GM19328 (cell line): ENCODE measurements around the gene MAST4.
"Not testable (repeated sequence)": the region's sequence is repeated elsewhere in the genome, so short reads cannot be mapped to it uniquely, and the experiment has no call there.

ENCODE experiments used
- ATAC-seq: cut with Tn5 transposase; IDR thresholded peaks from one replicate; pipeline ENCODE4 v1.9.1; 2021; ENCODE audit warnings: mild to moderate bottlenecking, moderate library complexity; ENCODE audit not compliant: unreplicated experiment

Gene MAST4

DNA sequence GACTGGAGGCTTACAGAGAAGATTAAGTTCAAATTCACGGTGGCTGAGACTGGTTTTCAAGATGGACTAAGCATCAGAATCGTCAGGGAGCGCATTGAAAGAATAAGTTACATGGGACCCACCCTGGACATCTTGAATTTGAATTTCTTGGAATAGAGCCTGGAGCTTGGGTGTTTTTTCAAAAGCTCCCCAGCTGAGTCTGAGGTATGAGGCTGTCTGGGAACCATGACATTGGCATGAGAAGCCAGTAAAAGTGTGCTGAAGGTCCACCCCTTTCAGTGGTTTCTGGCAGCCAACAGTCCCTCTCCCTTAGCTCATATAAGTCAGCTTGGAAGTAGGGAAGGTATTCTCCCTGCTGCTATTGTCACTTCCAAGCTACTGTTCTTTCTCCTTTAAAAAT, 97.8 kb downstream of the MAST4 start:
- no peak for ATAC-seq

DNA sequence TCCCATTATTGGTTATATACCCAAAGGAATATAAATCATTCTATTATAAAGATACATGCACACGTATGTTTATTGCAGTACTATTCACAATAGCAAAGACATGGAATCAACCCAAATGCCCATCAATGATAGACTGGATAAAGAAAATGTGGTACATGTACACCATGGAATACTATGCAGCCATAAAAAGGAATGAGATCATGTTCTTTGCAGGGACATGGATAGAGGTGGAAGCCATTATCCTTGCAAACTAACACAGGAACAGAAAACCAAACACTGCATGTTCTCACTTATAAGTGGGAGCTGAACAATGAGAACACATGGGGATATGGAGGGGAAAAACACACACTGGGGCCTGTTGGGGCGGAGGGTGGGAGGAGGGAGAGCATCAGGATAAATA, 99.6 kb downstream of the MAST4 start:
- not testable (repeated sequence) for ATAC-seq

DNA sequence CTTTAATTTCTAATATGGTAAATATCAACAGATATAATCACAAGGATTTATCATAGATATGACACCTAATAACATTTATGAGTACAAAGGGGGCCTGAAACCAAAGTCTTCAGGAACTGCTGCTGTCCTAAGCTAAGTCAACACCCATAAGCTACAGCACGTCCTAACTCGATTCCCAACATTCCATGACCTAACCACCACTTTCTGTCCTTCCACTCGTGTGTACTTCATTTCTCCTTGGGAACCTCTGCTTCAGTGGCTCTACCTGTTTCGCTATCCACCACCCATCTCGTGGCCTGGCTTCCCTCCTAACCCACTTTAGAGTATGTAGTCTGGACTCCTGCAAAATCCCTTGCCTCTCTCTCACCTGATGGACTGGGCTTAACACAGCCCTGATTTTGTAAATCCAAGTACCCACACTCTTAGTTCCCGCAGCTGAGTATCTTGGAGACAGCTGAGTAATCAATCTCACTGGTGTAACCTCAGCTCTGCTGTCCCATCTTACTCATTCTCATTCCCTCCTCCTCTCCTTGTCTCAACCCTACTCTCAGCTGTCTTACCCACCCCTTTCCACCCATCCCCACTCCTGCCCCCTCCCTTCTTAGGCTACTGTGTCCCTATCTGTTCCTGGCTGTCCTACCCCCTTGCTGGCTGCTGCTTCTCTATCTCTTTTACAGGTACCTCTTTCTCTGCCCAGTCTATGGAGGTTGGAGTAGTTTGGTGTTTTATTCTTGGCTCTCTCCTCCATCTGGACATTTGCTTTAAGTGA, 101.8 kb downstream of the MAST4 start:
- no peak for ATAC-seq

DNA sequence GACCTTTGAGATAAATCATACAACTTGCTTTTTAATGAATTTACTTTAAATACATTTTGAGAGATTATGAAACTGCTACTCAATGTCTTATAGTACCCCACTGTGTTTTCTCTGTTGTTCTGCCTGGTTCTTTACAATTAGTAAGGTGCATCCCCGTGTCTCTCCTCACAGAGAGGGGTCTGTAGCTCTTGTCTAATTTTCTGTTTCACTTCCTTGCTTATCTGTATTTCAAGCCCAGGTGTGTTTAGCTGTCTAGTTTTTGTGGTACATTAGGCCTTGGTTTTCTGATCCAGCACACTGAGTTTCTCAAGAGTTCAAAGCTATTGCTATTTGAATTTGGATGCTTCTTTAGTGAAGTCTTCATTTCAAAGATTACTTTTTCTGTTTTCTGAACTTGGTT, 105.1 kb downstream of the MAST4 start:
- ATAC-seq, result no peak

DNA sequence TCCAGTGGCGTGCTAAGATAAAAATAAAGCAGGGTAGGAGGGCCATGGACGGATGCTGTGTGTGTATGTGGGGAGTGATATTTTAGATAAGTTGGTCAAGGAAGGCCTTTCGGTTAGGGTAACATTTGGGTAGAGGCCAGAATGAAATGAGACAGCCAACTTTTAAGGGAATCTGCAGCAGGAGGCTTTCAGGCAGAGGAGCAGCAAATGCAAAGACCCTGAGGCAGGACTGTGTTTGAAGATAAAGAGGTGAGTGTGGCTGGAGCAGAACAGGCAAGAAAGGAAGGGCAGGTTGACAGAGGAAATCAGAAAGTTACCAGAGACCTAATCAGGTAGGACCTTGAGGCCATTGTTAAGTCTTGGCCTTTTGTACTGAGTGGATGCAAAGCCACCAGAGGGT, 106.2 kb downstream of the MAST4 start:
- ATAC-seq, result no peak

DNA sequence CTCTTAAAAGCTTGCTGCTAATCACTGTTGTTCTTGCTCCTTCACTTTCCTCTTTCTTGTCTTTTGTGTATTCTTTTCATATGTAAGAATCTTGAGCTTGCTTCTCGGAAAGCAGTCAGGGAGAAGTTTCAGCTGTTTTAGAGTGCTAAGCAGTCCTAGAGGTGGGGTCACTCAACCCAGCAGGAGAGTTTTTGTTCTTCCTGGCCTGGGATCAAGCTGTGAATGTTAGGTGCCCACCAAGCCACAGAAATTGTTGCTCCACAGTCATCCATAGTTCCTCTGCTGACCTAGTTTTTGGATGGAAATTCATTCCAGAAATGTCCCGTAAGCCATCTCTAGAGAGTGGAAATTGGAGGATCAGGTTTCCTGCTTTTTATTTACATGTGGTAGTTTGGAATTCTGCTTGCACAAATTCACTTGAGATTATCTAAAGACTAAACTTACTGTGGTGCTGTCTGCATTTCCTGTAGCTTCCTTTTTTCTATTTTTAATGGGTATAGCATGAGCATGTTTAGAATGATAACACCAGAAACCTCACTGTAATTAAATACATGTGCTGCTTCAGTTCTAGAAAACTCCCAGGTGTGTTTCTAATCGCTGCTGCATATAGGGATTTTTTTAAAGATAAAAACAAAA, 108.7 kb downstream of the MAST4 start:
- ATAC-seq, result no peak

DNA sequence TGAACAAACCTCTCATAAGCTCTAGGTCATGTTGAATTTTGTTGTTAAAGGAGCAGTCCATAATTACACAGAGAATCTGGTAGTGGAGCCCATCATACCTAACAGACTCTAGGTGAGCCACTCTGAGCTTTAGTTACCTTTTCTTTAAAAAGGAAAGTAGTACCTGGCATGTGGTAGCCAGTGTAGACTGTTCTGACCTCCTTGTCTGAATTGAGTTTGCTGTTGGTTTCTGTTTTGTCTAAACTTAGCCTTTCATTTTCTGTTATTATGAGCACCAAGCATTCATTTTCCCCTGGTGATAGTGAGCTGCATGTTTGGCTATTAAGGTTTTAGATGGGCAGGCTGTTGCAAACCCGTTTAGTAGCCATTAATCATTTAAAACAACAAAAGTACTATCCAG, 112.2 kb downstream of the MAST4 start:
- no peak for ATAC-seq

DNA sequence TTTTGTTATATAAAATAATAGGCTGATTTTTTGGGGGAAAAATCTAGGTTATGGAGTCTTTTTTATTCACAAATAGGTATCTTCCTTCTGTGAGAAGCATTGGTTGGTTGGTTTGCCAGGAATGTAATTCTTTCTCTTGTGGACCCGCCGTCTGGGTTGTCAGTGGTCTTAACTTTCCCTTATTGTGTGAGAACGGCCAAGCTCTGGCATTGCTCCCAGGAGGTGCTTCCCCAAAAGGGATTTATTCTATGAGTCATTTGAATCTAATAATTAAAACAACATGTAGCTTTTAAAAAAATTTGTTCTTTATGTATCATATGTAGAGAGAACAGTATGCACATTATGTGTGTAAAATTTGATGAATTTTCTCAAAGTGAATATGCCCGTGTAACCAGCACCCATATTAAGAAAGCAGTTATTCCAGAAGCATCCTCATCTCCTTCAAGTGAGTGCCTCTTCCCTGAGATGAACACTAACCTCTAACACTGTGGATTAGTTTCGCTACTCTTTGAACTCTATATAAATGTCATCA, 114.4 kb downstream of the MAST4 start:
- ATAC-seq, result no peak

DNA sequence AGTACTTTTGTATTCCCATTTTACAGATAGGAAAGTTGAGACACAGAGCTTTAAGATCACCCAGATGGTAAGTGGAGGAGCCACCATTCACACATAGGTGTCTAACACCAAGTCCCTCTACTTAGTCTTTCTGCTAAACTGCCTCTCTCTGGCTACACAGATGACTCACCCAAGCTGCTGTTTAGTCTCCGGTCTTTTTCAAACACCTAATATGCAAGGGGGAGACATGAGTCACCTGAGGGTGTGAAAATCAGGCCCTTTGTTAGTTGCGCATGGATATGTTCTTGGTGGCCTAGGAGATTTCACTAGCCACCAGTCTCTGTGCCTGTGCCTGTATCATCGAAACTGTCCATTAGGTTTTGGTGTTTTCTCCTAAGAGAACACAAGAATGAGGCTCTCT, 117.8 kb downstream of the MAST4 start:
- ATAC-seq, result no peak

DNA sequence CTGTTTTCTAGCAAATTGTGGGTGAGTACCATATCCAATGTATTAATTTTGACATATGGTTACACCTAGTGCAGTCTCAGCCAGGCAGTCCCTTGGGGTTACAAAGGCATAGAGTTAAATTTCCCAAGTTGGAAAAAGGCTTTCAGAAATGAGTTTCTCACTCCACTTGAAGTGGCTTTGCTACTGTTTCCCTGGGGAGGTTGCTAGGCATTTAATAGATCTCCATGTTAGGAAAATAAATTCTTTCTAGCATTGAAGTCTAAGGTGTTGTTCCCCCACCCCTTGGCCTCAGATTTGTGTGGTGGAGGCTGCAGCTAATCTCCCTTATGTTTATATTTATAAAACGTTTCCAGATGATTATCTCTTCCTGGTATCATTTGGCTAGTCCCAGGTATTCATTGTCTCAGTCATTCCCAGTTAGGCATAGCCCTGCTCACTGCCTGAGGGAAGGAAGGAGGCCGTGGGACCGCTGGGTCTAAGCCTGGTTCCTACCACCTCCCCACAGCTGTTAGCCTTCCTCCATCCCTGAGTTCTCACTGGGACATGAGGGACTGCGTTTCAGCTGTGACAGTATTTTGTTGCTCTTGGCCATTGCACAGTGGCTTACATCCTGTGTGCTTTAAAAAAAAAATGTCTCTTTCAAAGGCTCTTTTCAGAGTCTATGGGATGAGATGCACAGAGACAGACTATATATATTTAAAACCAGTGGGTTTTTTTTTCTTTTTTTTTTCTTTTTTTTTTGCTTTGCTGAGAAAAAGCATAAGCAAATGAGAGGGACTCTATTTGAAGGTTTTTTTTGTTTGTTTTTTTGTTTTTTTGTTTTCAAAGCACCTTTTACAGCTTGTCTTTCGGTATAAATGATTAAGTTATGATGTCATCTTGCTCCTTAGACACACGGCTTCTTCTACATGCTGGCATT, 121.5 kb downstream of the MAST4 start:
- no peak for ATAC-seq

DNA sequence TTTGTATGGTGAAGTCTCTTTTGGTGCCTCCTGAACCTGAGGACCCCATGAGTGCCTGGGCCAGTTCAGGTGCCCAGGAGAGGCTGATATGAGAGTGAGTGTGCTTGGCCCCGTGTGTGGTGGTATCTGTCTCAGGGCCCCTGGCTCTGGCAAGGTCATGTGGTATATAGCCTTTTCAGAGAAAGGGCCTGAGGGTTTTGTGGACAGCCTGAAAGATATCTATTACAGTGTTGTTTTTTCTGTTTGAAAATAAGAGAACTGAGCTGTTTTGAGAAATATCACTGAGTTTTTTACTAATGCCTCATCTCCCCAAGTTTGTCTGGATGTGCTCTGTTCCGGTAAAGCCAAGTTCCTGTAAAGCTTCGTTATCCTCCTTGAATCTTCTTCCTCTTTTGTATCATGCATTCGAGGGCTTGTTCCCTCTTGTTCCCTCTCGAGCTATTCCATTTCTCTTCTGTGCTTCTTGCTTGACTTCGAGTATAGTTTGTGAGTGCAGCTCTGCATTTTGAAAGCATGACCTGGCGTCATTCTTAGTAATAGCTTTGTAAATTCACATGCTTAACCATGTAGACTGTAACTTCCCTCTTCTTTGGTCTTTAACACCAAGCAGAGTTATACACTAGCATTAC, 122.3 kb downstream of the MAST4 start:
- no peak for ATAC-seq

DNA sequence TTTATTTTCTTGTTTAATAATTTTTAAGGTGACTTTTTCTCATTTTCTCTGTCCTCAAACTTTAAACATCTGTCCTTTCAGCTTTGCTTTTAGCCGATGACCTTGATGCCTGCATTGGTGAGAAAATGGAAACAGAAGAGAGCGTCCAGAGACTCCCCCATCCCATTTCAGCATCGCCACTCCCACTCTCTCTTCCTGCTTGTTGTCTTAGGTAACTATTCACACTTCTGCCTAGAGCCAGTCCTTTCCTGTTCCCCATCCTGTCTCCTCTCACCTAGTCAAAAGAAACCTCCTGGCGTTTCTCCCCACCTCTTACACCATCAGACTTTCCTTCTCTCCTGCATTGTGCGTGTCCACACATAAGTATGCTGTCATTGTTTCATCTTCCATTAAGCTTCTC, 124.6 kb downstream of the MAST4 start:
- no peak for ATAC-seq

DNA sequence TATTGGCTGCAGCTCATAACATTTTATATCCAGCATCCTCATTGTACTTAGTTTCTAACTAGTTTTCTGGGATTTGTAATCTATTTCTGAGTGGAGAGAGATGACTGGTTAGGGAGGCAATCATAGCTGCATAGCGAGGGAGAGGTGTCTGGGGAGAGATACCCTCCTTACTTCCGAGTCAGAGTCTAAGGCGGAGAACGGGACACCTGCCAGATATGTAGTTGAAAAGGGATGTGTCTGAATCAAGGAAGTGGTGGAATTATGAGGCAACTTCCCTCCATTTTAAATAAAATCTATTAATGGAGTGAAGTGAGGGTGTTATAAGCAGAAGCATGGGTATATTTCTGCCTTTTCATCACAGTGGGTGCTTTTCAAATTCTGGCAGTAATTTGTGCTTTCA, 126.5 kb downstream of the MAST4 start:
- no peak for ATAC-seq

DNA sequence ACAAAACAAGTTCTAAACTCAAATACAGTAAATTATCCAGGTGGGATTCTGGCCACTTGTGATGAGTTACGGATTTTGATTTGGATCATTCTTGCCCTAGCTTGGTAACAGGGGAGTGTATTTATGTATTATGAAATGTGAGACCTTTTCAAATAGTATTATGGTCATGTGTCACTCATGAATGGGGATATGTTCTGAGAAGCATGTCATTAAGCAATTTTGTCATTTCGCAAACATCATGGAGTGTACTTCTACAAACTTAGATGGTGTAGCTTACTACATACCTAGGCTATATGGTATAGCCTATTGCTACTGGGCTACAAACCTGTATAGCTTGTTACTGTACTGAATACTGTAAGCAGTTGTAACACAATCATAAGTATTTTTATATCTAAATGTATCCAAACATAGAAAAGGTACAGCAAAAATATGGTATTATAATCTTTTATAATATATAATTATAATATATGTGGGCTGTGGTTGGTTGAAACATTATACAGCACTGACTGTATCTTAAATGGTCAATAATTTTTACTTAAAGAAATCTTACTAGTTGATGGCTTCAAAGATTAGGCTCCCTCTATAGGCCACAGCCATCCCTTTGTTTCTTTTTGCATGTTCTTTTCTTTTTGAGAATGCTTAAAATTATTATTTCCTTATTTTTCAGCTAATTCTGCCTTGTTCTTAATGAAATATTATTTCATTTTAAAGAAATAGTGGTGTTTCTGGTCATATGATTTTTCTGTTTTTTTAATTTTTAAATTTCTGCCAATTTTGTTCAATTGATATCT, 128.4 kb downstream of the MAST4 start:
- no peak for ATAC-seq

DNA sequence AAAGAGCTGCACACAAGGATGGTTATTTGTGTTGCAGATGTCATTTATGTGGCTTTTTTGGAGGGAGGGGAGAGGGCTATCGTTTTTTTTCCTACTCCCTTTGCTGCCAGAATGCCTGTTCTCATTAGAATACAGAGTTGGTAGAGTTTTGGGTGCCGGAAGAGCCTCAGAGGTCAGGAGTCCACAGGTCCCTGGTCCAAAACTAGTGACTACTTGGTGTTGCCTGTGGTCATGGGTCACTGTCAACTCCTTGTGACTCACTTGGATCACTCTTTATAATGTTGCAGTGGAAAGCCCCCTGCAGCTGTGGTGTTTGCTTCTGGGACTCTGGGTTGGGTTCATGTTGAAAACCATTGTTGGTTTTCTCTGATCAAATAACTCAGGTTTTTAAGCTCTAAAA, 131.4 kb downstream of the MAST4 start:
- ATAC-seq, result no peak

DNA sequence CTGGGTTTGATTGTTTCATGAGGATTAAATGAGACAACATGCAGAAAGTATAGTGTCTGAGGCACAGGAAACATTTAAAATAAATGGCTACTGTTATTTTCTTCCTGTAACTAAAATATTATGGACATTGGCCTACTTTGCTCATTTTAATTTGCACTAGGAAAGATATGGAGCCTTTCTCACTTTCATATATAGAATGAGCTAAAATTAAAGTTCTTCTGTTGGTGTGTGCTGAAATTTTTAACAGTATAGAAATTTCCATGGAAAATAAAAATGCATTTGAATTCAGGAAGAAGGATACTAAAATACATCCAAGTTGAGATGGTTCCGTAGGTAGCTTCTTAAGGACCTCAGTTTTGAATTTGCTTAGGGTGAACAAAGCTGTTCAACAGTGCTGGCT, 131.9 kb downstream of the MAST4 start:
- no peak for ATAC-seq

DNA sequence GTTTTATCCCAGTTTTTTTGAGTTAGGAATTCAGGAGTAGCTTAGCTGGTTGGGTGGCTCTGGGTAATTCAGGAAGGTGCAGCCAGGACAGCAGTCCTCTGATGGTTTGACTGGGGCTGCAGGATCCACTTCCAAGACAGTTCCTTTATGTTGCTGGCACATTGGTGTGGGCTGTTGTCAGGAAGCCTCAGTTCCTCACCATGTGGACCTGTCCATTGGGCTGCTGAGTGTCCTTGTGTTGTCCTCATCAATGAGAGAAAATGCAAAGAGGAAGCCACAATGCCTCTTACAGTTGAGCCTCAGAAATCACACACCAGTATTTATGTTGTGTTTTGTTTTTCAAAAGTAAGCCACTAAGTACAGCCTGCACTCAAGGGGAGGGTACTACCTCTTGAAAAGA, 140.9 kb downstream of the MAST4 start:
- ATAC-seq, result no peak

DNA sequence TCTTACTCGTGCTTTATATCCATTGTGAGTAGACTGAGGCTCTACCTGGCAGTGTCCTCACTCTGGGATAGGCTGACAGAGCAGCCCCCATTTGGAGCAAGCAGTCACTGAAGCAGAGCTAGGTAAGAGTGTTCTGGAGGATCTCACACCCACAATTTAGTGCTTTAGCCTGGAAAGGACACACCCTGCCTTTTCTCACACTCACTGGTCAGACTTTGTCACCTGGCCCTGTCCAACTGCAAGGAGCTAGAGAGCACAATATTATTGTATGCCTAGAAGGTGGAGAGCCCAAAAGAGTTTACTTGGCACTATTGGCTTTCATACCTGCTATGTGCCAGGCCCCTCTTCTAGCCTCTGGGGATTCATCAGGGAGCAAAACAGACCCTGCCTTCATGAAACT, 141.9 kb downstream of the MAST4 start:
- ATAC-seq, result no peak

DNA sequence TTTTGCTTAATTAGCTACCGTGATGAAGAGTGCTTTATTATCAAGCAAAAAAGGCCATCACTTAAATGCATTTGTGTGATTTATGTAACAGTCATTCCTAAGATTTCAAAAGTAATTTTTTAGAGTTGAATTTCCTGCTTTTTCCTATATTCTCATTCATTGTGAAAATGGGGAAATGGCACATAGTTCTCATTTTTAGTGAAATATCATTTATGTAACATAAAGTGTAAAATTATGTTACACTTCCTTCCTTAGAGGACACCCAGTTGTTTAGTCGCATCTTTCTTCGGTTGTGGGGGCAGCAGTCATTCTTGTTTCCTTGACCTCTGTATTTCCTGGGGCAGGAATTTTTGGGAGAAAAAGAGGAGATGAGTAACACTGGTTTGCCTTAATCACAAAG, 142.8 kb downstream of the MAST4 start:
- no peak for ATAC-seq

DNA sequence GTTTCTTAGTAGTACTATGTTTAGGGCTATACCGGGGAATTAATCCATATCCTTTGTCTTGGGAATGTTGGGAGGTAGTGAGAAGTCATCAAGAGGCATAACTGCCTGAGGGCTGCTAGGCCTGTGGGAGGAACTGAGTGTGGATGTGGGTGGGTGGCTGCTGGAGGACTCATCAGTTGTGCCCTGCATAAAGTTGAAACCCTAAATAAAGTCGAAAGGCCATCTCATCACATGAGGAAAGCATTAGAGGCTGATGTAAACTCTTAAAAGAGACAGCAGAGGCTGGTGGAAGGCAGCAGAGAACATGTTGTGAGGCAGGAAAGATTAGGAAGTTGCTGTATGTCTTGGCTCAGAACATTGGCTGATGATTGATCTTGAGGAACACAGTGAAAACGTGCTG, 143.8 kb downstream of the MAST4 start:
- no peak for ATAC-seq
